Dedifferentiated amniotic fluid mesenchymal stem cell (primary cell): Measurements from ENCODE around the gene ZNF23.
A peak's percentile ranks its signal among the peaks of the same experiment; 100 is the strongest.
"Not testable (repeated sequence)": the region's sequence is repeated elsewhere in the genome, so short reads cannot be mapped to it uniquely, and the experiment has no call there.

Experiments
- DNase-seq: peaks from one replicate; pipeline ENCODE4 v3.0.0-alpha.2; 2016; ENCODE audit errors: extremely low spot score

ZNF23 gene

GRCh38 chr16:71461686-71462648, at the start of gene ZNF23:
Gene ZNF23 (minus strand): TSS chr16:71462247. CDS start chr16:71456796, 5,451 bp downstream.
- peak; percentile 69 for DNase-seq

GRCh38 chr16:71507061-71507460, 45.0 kb upstream of the ZNF23 start:
- no peak for DNase-seq

- DNase-seq: no peak
Observed at GRCh38 chr16:71504901-71505300, 42.9 kb upstream of the ZNF23 start.

- DNase-seq: not testable (repeated sequence)
Observed at GRCh38 chr16:71504051-71504450, 42.0 kb upstream of the ZNF23 start.

- DNase-seq: no peak
Observed at GRCh38 chr16:71501547-71501946, 39.5 kb upstream of the ZNF23 start.

GRCh38 chr16:71500964-71501363, 38.9 kb upstream of the ZNF23 start:
- no peak for DNase-seq

GRCh38 chr16:71499775-71500364, 37.8 kb upstream of the ZNF23 start:
- DNase-seq: peak; percentile 74

- DNase-seq: no peak
Observed at GRCh38 chr16:71498031-71498430, 36.0 kb upstream of the ZNF23 start.

- DNase-seq: no peak
Observed at GRCh38 chr16:71493213-71493612, 31.2 kb upstream of the ZNF23 start.

- DNase-seq: no peak
Observed at GRCh38 chr16:71492786-71493185, 30.7 kb upstream of the ZNF23 start.

- no peak for DNase-seq
Observed at GRCh38 chr16:71491054-71491453, 29.0 kb upstream of the ZNF23 start.

GRCh38 chr16:71490361-71490760, 28.3 kb upstream of the ZNF23 start:
- no peak for DNase-seq

- DNase-seq: no peak
Observed at GRCh38 chr16:71489122-71489521, 27.1 kb upstream of the ZNF23 start, which contains the start of gene ZNF19. Gene ZNF19 (minus strand): TSS chr16:71489324. CDS start chr16:71482114, 7,210 bp downstream.

GRCh38 chr16:71484006-71484893, 22.2 kb upstream of the ZNF23 start:
- peak; percentile 93 for DNase-seq

- no peak for DNase-seq
Observed at GRCh38 chr16:71482569-71482968, 20.5 kb upstream of the ZNF23 start.

GRCh38 chr16:71480956-71481355, 18.9 kb upstream of the ZNF23 start:
- DNase-seq: no peak

- no peak for DNase-seq
Observed at GRCh38 chr16:71479420-71479819, 17.4 kb upstream of the ZNF23 start.

GRCh38 chr16:71476457-71477124, 14.5 kb upstream of the ZNF23 start:
- DNase-seq: no peak

GRCh38 chr16:71474864-71475263, 12.8 kb upstream of the ZNF23 start:
- DNase-seq: peak; percentile 66

GRCh38 chr16:71473891-71474290, 11.8 kb upstream of the ZNF23 start:
- no peak for DNase-seq

- DNase-seq: no peak
Observed at GRCh38 chr16:71472931-71473330, 10.9 kb upstream of the ZNF23 start.
